ENCODE measurements around the gene CD302. TPM values are rescaled to one million over a fixed set of nuclear protein-coding genes. Genes with fewer than 3 reads are reported as not detected.

CD302 gene
- total RNA-seq, 1 donor from 2014 or later: 1.1 TPM

DNA sequence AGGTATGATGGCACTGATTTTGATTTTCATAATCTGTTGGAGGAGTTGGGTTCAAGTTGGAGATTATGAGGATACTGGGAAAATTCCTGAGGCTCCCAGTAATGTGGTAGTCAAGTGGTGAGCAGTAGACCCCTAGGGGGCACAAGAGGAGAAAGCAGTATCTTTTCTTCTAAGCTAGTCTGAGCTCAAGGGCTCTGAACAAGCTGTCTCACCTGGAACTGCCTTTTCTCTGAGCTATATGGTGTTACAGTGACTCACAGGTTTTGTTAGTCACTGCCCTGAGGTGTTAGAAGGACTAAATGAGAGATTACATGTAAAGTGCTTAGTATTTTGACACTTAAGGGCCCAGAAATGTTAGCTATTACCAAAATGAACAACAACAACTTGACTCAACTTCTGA, 42.2 kb downstream of the CD302 start:
- no peaks in the 10 kb centered on the region for H3K9me3 ChIP-seq (ENCODE audit: low read depth)
- no peak overlapping the region for H3K4me3 ChIP-seq
- H3K4me3 Mint-ChIP-seq: no peak overlapping the region
- H3K36me3 ChIP-seq: peaks cover 40% of the 10 kb centered on the region
- peaks cover 2% of the 10 kb centered on the region for H3K9me3 Mint-ChIP-seq
- DNase-seq (ENCODE audit: low spot score): peak; percentile 18
- peaks cover 41% of the 10 kb centered on the region for H3K36me3 Mint-ChIP-seq
- peaks cover 64% of the 10 kb centered on the region for H3K79me2 ChIP-seq (ENCODE audit: low read depth)
- H3K27ac ChIP-seq: no peak overlapping the region
- H3F3A ChIP-seq (ENCODE audit: low read depth): peaks cover 21% of the 10 kb centered on the region
- H3K27ac Mint-ChIP-seq: no peak overlapping the region
- no peak overlapping the region for H3K9ac ChIP-seq
- H2AFZ ChIP-seq (replicated peaks): no peak overlapping the region
- H4K20me1 ChIP-seq (ENCODE audit: low read depth): peaks cover 66% of the 10 kb centered on the region
- no peaks in the 10 kb centered on the region for H3K4me1 Mint-ChIP-seq
- H3K4me1 ChIP-seq: no peaks in the 10 kb centered on the region
- H3K4me2 ChIP-seq: no peak overlapping the region
- no peaks in the 10 kb centered on the region for H3K27me3 ChIP-seq
- H3K27me3 Mint-ChIP-seq (ENCODE audit: insufficient read depth, low read depth): no peaks in the 10 kb centered on the region
- TF ChIP-seq, protein P1, sequence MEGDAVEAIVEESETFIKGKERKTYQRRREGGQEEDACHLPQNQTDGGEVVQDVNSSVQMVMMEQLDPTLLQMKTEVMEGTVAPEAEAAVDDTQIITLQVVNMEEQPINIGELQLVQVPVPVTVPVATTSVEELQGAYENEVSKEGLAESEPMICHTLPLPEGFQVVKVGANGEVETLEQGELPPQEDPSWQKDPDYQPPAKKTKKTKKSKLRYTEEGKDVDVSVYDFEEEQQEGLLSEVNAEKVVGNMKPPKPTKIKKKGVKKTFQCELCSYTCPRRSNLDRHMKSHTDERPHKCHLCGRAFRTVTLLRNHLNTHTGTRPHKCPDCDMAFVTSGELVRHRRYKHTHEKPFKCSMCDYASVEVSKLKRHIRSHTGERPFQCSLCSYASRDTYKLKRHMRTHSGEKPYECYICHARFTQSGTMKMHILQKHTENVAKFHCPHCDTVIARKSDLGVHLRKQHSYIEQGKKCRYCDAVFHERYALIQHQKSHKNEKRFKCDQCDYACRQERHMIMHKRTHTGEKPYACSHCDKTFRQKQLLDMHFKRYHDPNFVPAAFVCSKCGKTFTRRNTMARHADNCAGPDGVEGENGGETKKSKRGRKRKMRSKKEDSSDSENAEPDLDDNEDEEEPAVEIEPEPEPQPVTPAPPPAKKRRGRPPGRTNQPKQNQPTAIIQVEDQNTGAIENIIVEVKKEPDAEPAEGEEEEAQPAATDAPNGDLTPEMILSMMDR (IDR thresholded peaks at IDR 0.05): peak; percentile 48
- TF ChIP-seq EZH2 (IDR thresholded peaks at IDR 0.05) (no peak), EZH2phosphoT487 (IDR thresholded peaks at IDR 0.05) (no peak)

DNA sequence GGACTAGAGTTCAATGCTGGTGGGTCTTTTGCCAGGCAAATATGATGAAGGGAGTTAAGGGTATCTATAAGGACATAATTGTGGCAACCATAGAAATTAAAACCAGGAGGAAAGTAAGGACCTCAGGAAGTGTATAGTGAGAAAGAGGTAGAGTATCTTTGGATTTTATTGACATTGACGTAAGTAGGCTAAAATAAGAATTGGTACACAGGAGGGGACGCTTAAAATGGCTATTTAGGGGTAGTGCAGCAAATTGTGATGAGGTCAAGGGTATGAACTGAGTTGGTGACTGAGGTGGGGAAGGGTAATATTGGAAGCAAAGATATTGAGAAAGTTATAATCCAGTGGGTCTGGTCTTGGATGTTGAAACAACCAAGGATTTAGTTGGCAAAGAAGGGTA, 43.0 kb downstream of the CD302 start:
- Mint-ChIP-seq H3K4me3 (no peak overlapping the region), H3K4me1 (no peaks in the 10 kb centered on the region), H3K9me3 (peaks cover 2% of the 10 kb centered on the region), H3K36me3 (peaks cover 35% of the 10 kb centered on the region), H3K27me3 (ENCODE audit: insufficient read depth, low read depth) (no peaks in the 10 kb centered on the region), H3K27ac (no peak overlapping the region)
- no peak overlapping the region for H3K4me3 ChIP-seq
- no peak overlapping the region for H3K9ac ChIP-seq
- peaks cover 34% of the 10 kb centered on the region for H3K36me3 ChIP-seq
- no peaks in the 10 kb centered on the region for H3K4me1 ChIP-seq
- peaks cover 69% of the 10 kb centered on the region for H4K20me1 ChIP-seq (ENCODE audit: low read depth)
- H3K27ac ChIP-seq: no peak overlapping the region
- TF ChIP-seq, protein P1 (IDR thresholded peaks at IDR 0.05): no peak
- TF ChIP-seq EZH2 (IDR thresholded peaks at IDR 0.05) (no peak), EZH2phosphoT487 (IDR thresholded peaks at IDR 0.05) (no peak)
- no peaks in the 10 kb centered on the region for H3K9me3 ChIP-seq (ENCODE audit: low read depth)
- peaks cover 18% of the 10 kb centered on the region for H3F3A ChIP-seq (ENCODE audit: low read depth)
- no peaks in the 10 kb centered on the region for H3K27me3 ChIP-seq
- H3K79me2 ChIP-seq (ENCODE audit: low read depth): peaks cover 72% of the 10 kb centered on the region
- H2AFZ ChIP-seq (replicated peaks): no peak overlapping the region
- H3K4me2 ChIP-seq: no peak overlapping the region
- DNase-seq (ENCODE audit: low spot score): no peak

DNA sequence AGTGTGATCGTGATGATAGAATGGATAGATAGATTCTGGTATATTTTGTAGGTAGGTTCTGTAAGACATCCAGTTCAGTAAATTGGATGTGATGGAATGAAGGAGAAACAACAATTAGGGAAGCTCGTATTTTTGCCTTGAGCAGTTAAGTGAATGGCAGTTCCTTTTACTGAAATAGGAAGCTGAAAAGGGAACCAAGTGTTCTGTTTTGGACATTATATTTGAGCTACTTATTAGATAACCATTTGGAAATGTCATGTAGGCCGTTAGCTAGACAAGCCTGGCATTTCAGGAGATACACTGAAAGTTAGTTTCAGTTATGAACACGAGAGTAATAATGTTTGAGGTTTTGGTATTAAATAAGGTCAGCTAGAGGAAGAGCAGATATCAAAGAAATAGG, 44.2 kb downstream of the CD302 start:
- Mint-ChIP-seq H3K4me1 (no peaks in the 10 kb centered on the region), H3K4me3 (no peak overlapping the region), H3K27me3 (ENCODE audit: insufficient read depth, low read depth) (no peaks in the 10 kb centered on the region), H3K9me3 (peaks cover 2% of the 10 kb centered on the region), H3K36me3 (peaks cover 35% of the 10 kb centered on the region), H3K27ac (no peak overlapping the region)
- H2AFZ ChIP-seq (replicated peaks): no peak overlapping the region
- no peak overlapping the region for H3K4me2 ChIP-seq
- peaks cover 82% of the 10 kb centered on the region for H3K79me2 ChIP-seq (ENCODE audit: low read depth)
- H4K20me1 ChIP-seq (ENCODE audit: low read depth): peaks cover 69% of the 10 kb centered on the region
- no peaks in the 10 kb centered on the region for H3K27me3 ChIP-seq
- TF ChIP-seq EZH2 (IDR thresholded peaks at IDR 0.05): no peak
- TF ChIP-seq, protein P1 (IDR thresholded peaks at IDR 0.05): no peak
- H3K36me3 ChIP-seq: peaks cover 29% of the 10 kb centered on the region
- H3K4me1 ChIP-seq: no peaks in the 10 kb centered on the region
- no peaks in the 10 kb centered on the region for H3K9me3 ChIP-seq (ENCODE audit: low read depth)
- DNase-seq (ENCODE audit: low spot score): no peak
- no peak overlapping the region for H3K27ac ChIP-seq
- no peak overlapping the region for H3K4me3 ChIP-seq
- peaks cover 18% of the 10 kb centered on the region for H3F3A ChIP-seq (ENCODE audit: low read depth)
- no peak overlapping the region for H3K9ac ChIP-seq
